Fibroblast of lung (primary cell): ENCODE data around the gene TTLL11.

Experiments
- CTCF ChIP-seq, 2 donors: IDR thresholded peaks in 1 of 2; conservative IDR thresholded peaks in 1 of 2; 1 replicate in 1 of 2; 2 replicates in 1 of 2; pipeline ENCODE4 v1.5.1; 2011 to 2012; ENCODE audit warnings: low read length in 2 of 2, control low read depth in 1 of 2, inconsistent platforms in 1 of 2, low read depth in 1 of 2, mild to moderate bottlenecking in 1 of 2
- EZH2 ChIP-seq: IDR thresholded peaks from 2 replicates; pipeline ENCODE4 v1.5.1; 2012; ENCODE audit warnings: low read length, control low read depth, mild to moderate bottlenecking; ENCODE audit errors: missing control alignments

- TF ChIP-seq CTCF (conservative IDR thresholded peaks at IDR 0.05 in 1 of 2, IDR thresholded peaks at IDR 0.05 in 1 of 2; ENCODE audit: low read depth in 1 of 2, low read length in 2 of 2) (no peak), EZH2 (no peak)
Measured at GRCh38 chr9:121939643-121940042, 153.5 kb downstream of the TTLL11 start.
